ENCODE results near the gene ADH1C.
"Not testable (repeated sequence)": the region's sequence is repeated elsewhere in the genome, so short reads cannot be mapped to it uniquely, and the experiment has no call there.

Gene ADH1C

GRCh38 chr4:99334880-99335279, 17.7 kb downstream of the ADH1C start:
- H3K4me1 Mint-ChIP-seq = no peaks in the 10 kb centered on the region
- DNase-seq (no peak), ATAC-seq (no peak)
- no peaks in the 10 kb centered on the region for H3K36me3 Mint-ChIP-seq (ENCODE audit: low read depth)
- H3K27ac Mint-ChIP-seq = no peak overlapping the region
- peaks cover 7% of the 10 kb centered on the region for H3K27me3 Mint-ChIP-seq
- no peaks in the 10 kb centered on the region for H3K9me3 Mint-ChIP-seq
- no peak overlapping the region for H3K4me3 Mint-ChIP-seq

GRCh38 chr4:99330648-99331047, 21.9 kb downstream of the ADH1C start:
- no peak overlapping the region for H3K27ac Mint-ChIP-seq

GRCh38 chr4:99329876-99330275, 22.7 kb downstream of the ADH1C start:
- Mint-ChIP-seq H3K36me3 (ENCODE audit: low read depth) (no peaks in the 10 kb centered on the region), H3K9me3 (no peaks in the 10 kb centered on the region), H3K27ac (no peak overlapping the region), H3K27me3 (peaks cover 2% of the 10 kb centered on the region), H3K4me3 (no peak overlapping the region), H3K4me1 (no peaks in the 10 kb centered on the region)
- DNase-seq (no peak), ATAC-seq (no peak)

More at GRCh38 chr4:99330648-99331047, 21.9 kb downstream of the ADH1C start:
- no peak for ATAC-seq
- Mint-ChIP-seq H3K27me3 (peaks cover 2% of the 10 kb centered on the region), H3K4me1 (no peaks in the 10 kb centered on the region), H3K36me3 (ENCODE audit: low read depth) (no peaks in the 10 kb centered on the region), H3K9me3 (no peaks in the 10 kb centered on the region), H3K4me3 (no peak overlapping the region)
- no peak for DNase-seq

GRCh38 chr4:99324979-99325378, 27.6 kb downstream of the ADH1C start:
- Mint-ChIP-seq H3K4me3 (no peak overlapping the region), H3K36me3 (ENCODE audit: low read depth) (no peaks in the 10 kb centered on the region), H3K27ac (no peak overlapping the region), H3K4me1 (no peaks in the 10 kb centered on the region), H3K9me3 (no peaks in the 10 kb centered on the region), H3K27me3 (peaks cover 3% of the 10 kb centered on the region)
- DNase-seq (no peak), ATAC-seq (no peak)

- no peak for DNase-seq
- no peaks in the 10 kb centered on the region for H3K36me3 Mint-ChIP-seq (ENCODE audit: low read depth)
- H3K27ac Mint-ChIP-seq = no peak overlapping the region
- H3K9me3 Mint-ChIP-seq = no peaks in the 10 kb centered on the region
- no peak overlapping the region for H3K4me3 Mint-ChIP-seq
- no peak for ATAC-seq
- no peaks in the 10 kb centered on the region for H3K4me1 Mint-ChIP-seq
- peaks cover 3% of the 10 kb centered on the region for H3K27me3 Mint-ChIP-seq
These were observed 28.2 kb downstream of the ADH1C start for GRCh38 chr4:99324361-99324760.

GRCh38 chr4:99323756-99324155, 28.8 kb downstream of the ADH1C start:
- Mint-ChIP-seq H3K9me3 (no peaks in the 10 kb centered on the region), H3K4me3 (no peak overlapping the region), H3K36me3 (ENCODE audit: low read depth) (no peaks in the 10 kb centered on the region), H3K27ac (no peak overlapping the region), H3K27me3 (peaks cover 3% of the 10 kb centered on the region), H3K4me1 (no peaks in the 10 kb centered on the region)
- DNase-seq (no peak), ATAC-seq (no peak)

GRCh38 chr4:99321241-99322191, 31.0 kb downstream of the ADH1C start, which contains the start of gene ADH1B:
ADH1B (minus strand) TSS chr4:99321401; CDS start chr4:99321331, 70 bp downstream.
- no peaks in the 10 kb centered on the region for H3K9me3 Mint-ChIP-seq

GRCh38 chr4:99317811-99318210, 34.7 kb downstream of the ADH1C start:
- H3K27me3 Mint-ChIP-seq; H3K27ac Mint-ChIP-seq; ATAC-seq; DNase-seq; H3K4me1 Mint-ChIP-seq; H3K9me3 Mint-ChIP-seq; H3K4me3 Mint-ChIP-seq; H3K36me3 Mint-ChIP-seq (ENCODE audit: low read depth): not testable (repeated sequence)

More at GRCh38 chr4:99321241-99322191, 31.0 kb downstream of the ADH1C start, which contains the start of gene ADH1B:
- no peaks in the 10 kb centered on the region for H3K36me3 Mint-ChIP-seq (ENCODE audit: low read depth)
- H3K4me3 Mint-ChIP-seq = no peak within 1 kb of the TSS
- no peak within 1 kb of the TSS for H3K27ac Mint-ChIP-seq
- no peak for DNase-seq
- H3K4me1 Mint-ChIP-seq = no peaks in the 10 kb centered on the region
- no peak for ATAC-seq
- peaks cover 3% of the 10 kb centered on the region for H3K27me3 Mint-ChIP-seq

- no peaks in the 10 kb centered on the region for H3K4me1 Mint-ChIP-seq
- ATAC-seq = no peak
- H3K4me3 Mint-ChIP-seq = no peak overlapping the region
- peaks cover 3% of the 10 kb centered on the region for H3K27me3 Mint-ChIP-seq
- no peak for DNase-seq
- no peak overlapping the region for H3K27ac Mint-ChIP-seq
- no peaks in the 10 kb centered on the region for H3K36me3 Mint-ChIP-seq (ENCODE audit: low read depth)
- H3K9me3 Mint-ChIP-seq = no peaks in the 10 kb centered on the region
These were observed 35.2 kb downstream of the ADH1C start for GRCh38 chr4:99317354-99317753.

- ATAC-seq = no peak
- H3K4me3 Mint-ChIP-seq = no peak overlapping the region
- no peak overlapping the region for H3K27ac Mint-ChIP-seq
- H3K4me1 Mint-ChIP-seq = no peaks in the 10 kb centered on the region
- H3K36me3 Mint-ChIP-seq (ENCODE audit: low read depth) = no peaks in the 10 kb centered on the region
- no peak for DNase-seq
- H3K27me3 Mint-ChIP-seq = peaks cover 3% of the 10 kb centered on the region
- H3K9me3 Mint-ChIP-seq = no peaks in the 10 kb centered on the region
These were observed 36.7 kb downstream of the ADH1C start for GRCh38 chr4:99315839-99316238.

GRCh38 chr4:99314211-99314610, 38.3 kb downstream of the ADH1C start:
- Mint-ChIP-seq H3K4me3 (no peak overlapping the region), H3K4me1 (no peaks in the 10 kb centered on the region), H3K36me3 (ENCODE audit: low read depth) (no peaks in the 10 kb centered on the region), H3K27ac (no peak overlapping the region), H3K9me3 (no peaks in the 10 kb centered on the region), H3K27me3 (peaks cover 6% of the 10 kb centered on the region)
- DNase-seq (no peak), ATAC-seq (no peak)

- H3K27ac Mint-ChIP-seq = no peak overlapping the region
- peaks cover 8% of the 10 kb centered on the region for H3K27me3 Mint-ChIP-seq
- DNase-seq (no peak), ATAC-seq (no peak)
- no peak overlapping the region for H3K4me3 Mint-ChIP-seq
- H3K9me3 Mint-ChIP-seq = no peaks in the 10 kb centered on the region
- no peaks in the 10 kb centered on the region for H3K36me3 Mint-ChIP-seq (ENCODE audit: low read depth)
- no peaks in the 10 kb centered on the region for H3K4me1 Mint-ChIP-seq
These were observed 42.2 kb downstream of the ADH1C start for GRCh38 chr4:99310389-99310788.

- H3K27ac Mint-ChIP-seq = no peak overlapping the region
- H3K4me1 Mint-ChIP-seq = no peaks in the 10 kb centered on the region
These were observed 46.7 kb downstream of the ADH1C start for GRCh38 chr4:99305638-99306400.

GRCh38 chr4:99301376-99302164, 51.0 kb downstream of the ADH1C start:
- H3K4me3 Mint-ChIP-seq = no peak overlapping the region
- H3K27ac Mint-ChIP-seq = no peak overlapping the region
- ATAC-seq (no peak), DNase-seq (no peak)
- no peaks in the 10 kb centered on the region for H3K36me3 Mint-ChIP-seq (ENCODE audit: low read depth)
- no peaks in the 10 kb centered on the region for H3K4me1 Mint-ChIP-seq
- H3K9me3 Mint-ChIP-seq = peaks cover 18% of the 10 kb centered on the region
- H3K27me3 Mint-ChIP-seq = no peaks in the 10 kb centered on the region

More at GRCh38 chr4:99305638-99306400, 46.7 kb downstream of the ADH1C start:
- H3K36me3 Mint-ChIP-seq (ENCODE audit: low read depth) = no peaks in the 10 kb centered on the region
- H3K9me3 Mint-ChIP-seq = peaks cover 4% of the 10 kb centered on the region
- ATAC-seq (no peak), DNase-seq (no peak)
- peaks cover 8% of the 10 kb centered on the region for H3K27me3 Mint-ChIP-seq
- no peak overlapping the region for H3K4me3 Mint-ChIP-seq
